GM10248 (cell line): ENCODE measurements around the gene SERINC5.
A peak's percentile ranks its signal among the peaks of the same experiment; 100 is the strongest.
"Not testable (repeated sequence)": the region's sequence is repeated elsewhere in the genome, so short reads cannot be mapped to it uniquely, and the experiment has no call there.

Source experiments
- CTCF ChIA-PET: fragments of 300-600 bp; sonication (Branson Sonifier 250); formaldehyde crosslinking; extraction: SDS; loops from one replicate; lab custom pipeline; 2021; ENCODE audit warnings: antibody characterized with exemption; lab: Yijun Ruan, JAX
- POLR2A ChIA-PET: fragments of 350-650 bp; sonication (Branson Sonifier 250); formaldehyde crosslinking; extraction: SDS; loops from one replicate; lab custom pipeline; 2020; ENCODE audit warnings: antibody characterized with exemption; lab: Yijun Ruan, JAX
- DNase-seq: peaks from one replicate; pipeline ENCODE4 v3.0.0; 2012; ENCODE audit errors: extremely low spot score
- TF ChIP-seq, protein P1 (sequence below): IDR thresholded peaks from 2 replicates; pipeline ENCODE4 v1.5.1; 2012; ENCODE audit warnings: mild to moderate bottlenecking, low read depth; ENCODE audit errors: extremely low read depth, missing control alignments, control extremely low read depth

Gene SERINC5

DNA sequence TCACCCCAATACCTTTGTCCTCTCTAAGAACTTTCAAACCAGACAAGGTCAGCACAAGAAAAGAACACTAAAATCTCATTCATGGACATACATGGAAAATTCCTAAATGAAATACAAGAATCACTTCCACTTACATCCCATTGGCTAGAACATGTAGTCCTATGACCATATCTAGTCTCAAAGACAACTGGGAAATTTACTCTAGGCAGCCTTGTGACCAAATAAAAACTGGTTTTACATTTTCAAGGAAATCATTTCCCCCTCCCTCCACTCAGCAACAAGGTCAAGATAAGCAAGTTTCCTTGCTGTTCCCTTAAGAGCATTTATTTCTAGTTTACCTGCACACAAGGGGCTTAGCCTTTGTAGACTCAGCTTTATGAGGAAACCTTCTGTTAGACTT, 20.3 kb upstream of the SERINC5 start:
- POLR2A ChIA-PET: no interaction called here
- TF ChIP-seq, protein P1, sequence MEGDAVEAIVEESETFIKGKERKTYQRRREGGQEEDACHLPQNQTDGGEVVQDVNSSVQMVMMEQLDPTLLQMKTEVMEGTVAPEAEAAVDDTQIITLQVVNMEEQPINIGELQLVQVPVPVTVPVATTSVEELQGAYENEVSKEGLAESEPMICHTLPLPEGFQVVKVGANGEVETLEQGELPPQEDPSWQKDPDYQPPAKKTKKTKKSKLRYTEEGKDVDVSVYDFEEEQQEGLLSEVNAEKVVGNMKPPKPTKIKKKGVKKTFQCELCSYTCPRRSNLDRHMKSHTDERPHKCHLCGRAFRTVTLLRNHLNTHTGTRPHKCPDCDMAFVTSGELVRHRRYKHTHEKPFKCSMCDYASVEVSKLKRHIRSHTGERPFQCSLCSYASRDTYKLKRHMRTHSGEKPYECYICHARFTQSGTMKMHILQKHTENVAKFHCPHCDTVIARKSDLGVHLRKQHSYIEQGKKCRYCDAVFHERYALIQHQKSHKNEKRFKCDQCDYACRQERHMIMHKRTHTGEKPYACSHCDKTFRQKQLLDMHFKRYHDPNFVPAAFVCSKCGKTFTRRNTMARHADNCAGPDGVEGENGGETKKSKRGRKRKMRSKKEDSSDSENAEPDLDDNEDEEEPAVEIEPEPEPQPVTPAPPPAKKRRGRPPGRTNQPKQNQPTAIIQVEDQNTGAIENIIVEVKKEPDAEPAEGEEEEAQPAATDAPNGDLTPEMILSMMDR: no peak
- CTCF ChIA-PET: interaction anchor here (0.7 to 1.1 kb wide), 5 partner anchors 11 to 186 kb away, joined by 3 to 4 read pairs (median 3); no protein-coding TSS in a partner anchor
- no peak for DNase-seq

DNA sequence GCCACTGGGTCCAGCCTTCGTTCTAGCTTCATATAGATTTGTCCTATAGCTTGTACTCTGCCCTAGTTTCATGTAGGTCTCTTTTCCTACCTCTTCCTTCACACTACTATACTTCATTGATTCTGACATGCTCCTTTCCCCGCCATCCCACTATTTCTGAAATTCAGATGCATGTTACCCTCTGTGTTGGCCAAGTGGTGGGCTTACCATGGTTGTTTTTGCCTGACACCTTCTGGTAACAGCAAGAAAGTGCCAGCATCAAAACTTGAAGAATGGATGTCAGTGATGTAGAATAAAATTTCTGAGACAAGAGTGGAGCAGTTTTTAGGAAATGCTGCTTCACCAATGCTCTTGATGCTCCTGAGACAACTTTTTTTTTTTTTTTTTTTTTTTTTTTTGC, 19.5 kb upstream of the SERINC5 start:
- TF ChIP-seq, protein P1: peak; percentile 39
- no peak for DNase-seq
- POLR2A ChIA-PET: no interaction called here
- CTCF ChIA-PET: interaction anchor here (0.6 to 1.4 kb wide), 7 partner anchors 12 to 183 kb away, joined by 3 to 7 read pairs (median 3); no protein-coding TSS in a partner anchor

DNA sequence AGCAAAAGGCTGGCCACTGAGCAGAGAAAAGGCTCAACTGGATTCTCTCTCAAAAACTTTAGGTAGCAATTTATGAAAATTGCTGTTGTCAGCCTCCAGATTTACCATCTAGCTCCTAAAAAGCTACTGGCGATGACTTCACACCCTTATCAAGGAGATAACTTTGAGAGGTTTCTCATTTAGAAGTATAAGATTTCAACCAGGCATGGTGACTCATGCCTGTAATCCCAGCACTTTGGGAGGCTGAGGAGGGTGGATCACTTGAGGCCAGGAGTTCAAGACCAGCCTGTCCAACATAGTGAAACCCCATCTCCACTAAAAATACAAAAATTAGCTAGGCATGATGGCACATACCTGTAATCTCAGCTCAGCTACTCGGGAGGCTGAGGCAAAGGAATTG, 14.7 kb upstream of the SERINC5 start:
- POLR2A ChIA-PET, DNase-seq, CTCF ChIA-PET: not testable (repeated sequence)

DNA sequence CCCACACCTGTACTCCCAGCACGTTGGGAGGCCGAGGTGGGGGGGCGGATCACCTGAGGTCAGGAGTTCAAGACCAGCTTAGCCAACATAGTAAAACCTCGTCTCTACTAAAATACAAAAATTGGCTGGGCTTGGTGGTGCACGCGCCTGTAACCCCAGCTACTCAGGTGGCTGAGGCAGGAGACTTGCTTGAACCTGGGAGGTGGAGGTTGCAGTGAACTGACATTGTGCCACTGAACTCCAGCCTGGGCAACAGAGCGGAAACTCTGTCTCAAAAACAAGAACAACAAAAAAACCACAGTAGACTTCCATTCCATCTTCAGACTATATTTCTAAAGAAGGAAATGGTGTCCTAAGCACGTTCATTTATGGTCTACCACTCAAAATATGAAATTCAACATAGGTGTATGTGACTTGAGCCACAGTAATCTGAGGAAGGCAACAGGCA, 14.2 kb upstream of the SERINC5 start:
- TF ChIP-seq, protein P1: no peak
- DNase-seq: no peak
- POLR2A ChIA-PET: no interaction called here
- CTCF ChIA-PET: no interaction called here

DNA sequence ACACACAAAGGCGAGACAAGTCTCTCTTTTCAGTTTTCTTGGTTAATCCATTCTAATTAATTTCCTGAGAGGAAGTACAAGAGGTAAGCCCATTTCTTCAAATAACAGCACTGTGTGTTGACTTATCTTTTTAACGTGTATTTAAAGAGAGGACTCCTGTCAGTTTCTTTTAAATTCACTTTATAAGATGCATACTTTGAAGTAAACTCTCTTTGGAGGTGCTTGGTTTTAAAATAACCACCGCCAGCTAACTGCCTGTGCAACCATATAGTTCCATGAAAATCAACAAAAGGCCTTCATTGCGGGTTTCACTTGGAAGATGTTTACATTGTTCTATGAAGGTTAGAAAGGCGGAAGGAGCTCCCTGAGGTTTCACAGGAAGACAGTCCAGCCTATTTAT, 13.1 kb upstream of the SERINC5 start:
- POLR2A ChIA-PET: no interaction called here
- TF ChIP-seq, protein P1: no peak
- DNase-seq: no peak
- CTCF ChIA-PET: interaction anchor here (1.0 to 1.6 kb wide), 3 partner anchors 11 to 185 kb away, joined by 3 to 6 read pairs (median 5); no protein-coding TSS in a partner anchor

DNA sequence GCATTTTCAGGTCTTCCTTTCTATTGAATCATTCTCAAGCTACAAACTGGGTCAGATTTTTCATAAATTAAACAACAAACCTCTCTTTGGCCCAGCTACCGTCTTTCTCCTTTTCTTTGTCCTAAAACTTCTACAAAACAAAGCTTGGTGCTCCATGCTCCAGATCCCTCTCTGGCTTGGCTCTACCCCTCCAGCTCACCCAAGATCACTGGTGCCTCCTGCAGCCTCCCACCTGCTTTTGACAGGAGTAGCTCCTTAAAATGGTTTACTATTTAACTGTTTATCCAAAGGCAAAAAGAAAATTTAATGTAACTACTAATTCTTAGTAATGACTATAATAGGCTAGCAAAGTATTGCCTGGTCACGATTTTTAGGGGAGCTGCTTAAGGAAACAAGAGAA, 10.7 kb upstream of the SERINC5 start:
- TF ChIP-seq, protein P1: no peak
- CTCF ChIA-PET: interaction anchor here (1.1 to 2.3 kb wide), 4 partner anchors 9 to 183 kb away, joined by 3 to 10 read pairs (median 6); no protein-coding TSS in a partner anchor
- no peak for DNase-seq
- POLR2A ChIA-PET: no interaction called here

DNA sequence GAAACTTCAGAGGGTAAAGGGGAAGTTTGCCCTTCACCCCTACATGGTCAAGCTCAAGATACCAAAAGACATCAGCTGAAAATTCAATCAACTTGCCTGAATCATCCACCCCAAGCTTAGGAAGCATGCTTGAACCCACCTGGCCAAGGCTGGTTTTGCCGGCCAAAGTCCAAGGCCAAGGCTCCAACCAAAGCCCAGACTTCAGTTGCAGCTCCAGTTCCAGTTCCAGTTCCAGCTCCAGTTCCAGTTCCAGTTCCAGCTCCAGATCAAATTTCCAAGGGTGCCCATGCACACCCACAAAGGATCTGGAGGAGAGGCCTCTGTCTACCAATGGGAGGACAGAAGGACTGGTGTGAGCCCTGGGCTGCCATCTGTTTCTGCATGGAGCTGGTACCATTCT, 4.6 kb upstream of the SERINC5 start:
- CTCF ChIA-PET: no interaction called here
- no peak for DNase-seq
- TF ChIP-seq, protein P1: no peak
- POLR2A ChIA-PET: no interaction called here
